GM12874 (cell line): ENCODE results near the gene MOB3A.

ENCODE experiments used
- CTCF ChIP-seq: IDR thresholded peaks from 2 replicates; pipeline ENCODE4 v1.5.1; 2011; ENCODE audit warnings: low read depth, mild to moderate bottlenecking, control low read depth, low read length, moderate library complexity; ENCODE audit not compliant: insufficient read depth

MOB3A gene

GRCh38 chr19:2109046-2109864 lies 13.1 kb upstream of the MOB3A start:
- TF ChIP-seq CTCF: no peak

GRCh38 chr19:2108251-2109016 lies 12.3 kb upstream of the MOB3A start:
- TF ChIP-seq CTCF: no peak

- no peak for TF ChIP-seq CTCF
Measured at GRCh38 chr19:2103045-2103707, 7.0 kb upstream of the MOB3A start.

- TF ChIP-seq CTCF: no peak
Measured at GRCh38 chr19:2101417-2102335, 5.5 kb upstream of the MOB3A start.

- TF ChIP-seq CTCF: no peak
Measured at GRCh38 chr19:2100719-2101061, 4.6 kb upstream of the MOB3A start.

GRCh38 chr19:2099937-2100718 lies 4.0 kb upstream of the MOB3A start:
- TF ChIP-seq CTCF: no peak
